Measurements from ENCODE around the gene RBM19.

RBM19 gene

GRCh38 chr12:113895176-113895575 is 70.9 kb downstream of the RBM19 start:
- ChIA-PET CTCF (no interaction called here), POLR2A (ENCODE audit: low non-redundant PET) (no interaction called here)
- no peak for DNase-seq (ENCODE audit: low spot score)
- no peak for TF ChIP-seq CTCF (conservative IDR thresholded peaks at IDR 0.05; ENCODE audit: low read depth)
- no peak overlapping the region for H3K27ac ChIP-seq

GRCh38 chr12:113894697-113895096 is 71.4 kb downstream of the RBM19 start:
- TF ChIP-seq CTCF (conservative IDR thresholded peaks at IDR 0.05; ENCODE audit: low read depth) = no peak
- no peak overlapping the region for H3K27ac ChIP-seq
- CTCF ChIA-PET = no interaction called here
- DNase-seq (ENCODE audit: low spot score) = no peak
- POLR2A ChIA-PET (ENCODE audit: low non-redundant PET) = no interaction called here

GRCh38 chr12:113893221-113893620 is 72.9 kb downstream of the RBM19 start:
- CTCF ChIA-PET = no interaction called here
- no peak overlapping the region for H3K27ac ChIP-seq
- no peak for DNase-seq (ENCODE audit: low spot score)
- POLR2A ChIA-PET (ENCODE audit: low non-redundant PET) = no interaction called here
- TF ChIP-seq CTCF (conservative IDR thresholded peaks at IDR 0.05; ENCODE audit: low read depth) = no peak

GRCh38 chr12:113892556-113892955 is 73.6 kb downstream of the RBM19 start:
- no peak overlapping the region for H3K27ac ChIP-seq
- TF ChIP-seq CTCF (conservative IDR thresholded peaks at IDR 0.05; ENCODE audit: low read depth) = no peak
- CTCF ChIA-PET = no interaction called here
- no peak for DNase-seq (ENCODE audit: low spot score)
- POLR2A ChIA-PET (ENCODE audit: low non-redundant PET) = no interaction called here

GRCh38 chr12:113891739-113892520 is 74.2 kb downstream of the RBM19 start:
- no peak for DNase-seq (ENCODE audit: low spot score)
- no peak for TF ChIP-seq CTCF (conservative IDR thresholded peaks at IDR 0.05; ENCODE audit: low read depth)
- POLR2A ChIA-PET (ENCODE audit: low non-redundant PET) = no interaction called here
- no peak overlapping the region for H3K27ac ChIP-seq
- CTCF ChIA-PET = interaction anchor here (0.6 kb wide), 1 partner anchor 448 kb away, joined by 4 read pairs; no protein-coding TSS in a partner anchor

GRCh38 chr12:113891167-113891692 is 74.9 kb downstream of the RBM19 start:
- POLR2A ChIA-PET (ENCODE audit: low non-redundant PET) = no interaction called here
- H3K27ac ChIP-seq = no peak overlapping the region
- DNase-seq (ENCODE audit: low spot score) = no peak
- TF ChIP-seq CTCF (conservative IDR thresholded peaks at IDR 0.05; ENCODE audit: low read depth) = no peak
- CTCF ChIA-PET = interaction anchor here (0.6 kb wide), 1 partner anchor 447 kb away, joined by 4 read pairs; no protein-coding TSS in a partner anchor
